Activated T-cell treated with anti-CD3 and anti-CD28 coated beads, Interleukin-2, amount 50 U/mL, for 72 hours (primary cell): ENCODE results near the gene TM4SF1. TPM values are rescaled to one million over a fixed set of nuclear protein-coding genes. Genes with fewer than 3 reads are reported as not detected.

ENCODE experiments used
- ATAC-seq, 2 donors: fragments of 150-1000 bp; cut with Tn5 transposase; replicated peaks in 1 of 2; 2 replicates each; pipeline ENCODE4 v1.10.0; 2021; ENCODE audit warnings: moderate library complexity in 2 of 2, mild to moderate bottlenecking in 1 of 2
- DNase-seq, 2 donors: peaks; one replicate each; pipeline ENCODE4 v3.0.0; 2021 to 2022; ENCODE audit warnings: mixed read lengths in 1 of 2
- H3K27ac Mint-ChIP-seq: one replicate; pipeline ENCODE4 v1.8.0; 2022; ENCODE audit warnings: mild to moderate bottlenecking, moderate library complexity, mixed read lengths
- H3K27me3 Mint-ChIP-seq: one replicate; pipeline ENCODE4 v1.8.0; 2022; ENCODE audit warnings: low read depth, mixed read lengths
- H3K36me3 Mint-ChIP-seq, 2 donors: one replicate each; pipeline ENCODE4 v1.8.0; 2022; ENCODE audit warnings: mixed read lengths in 2 of 2, mild to moderate bottlenecking in 1 of 2; ENCODE audit not compliant: insufficient read depth in 2 of 2
- H3K4me1 Mint-ChIP-seq: one replicate; pipeline ENCODE4 v1.8.0; 2022; ENCODE audit warnings: low read depth, mixed read lengths
- H3K4me3 Mint-ChIP-seq, 2 donors: one replicate each; pipeline ENCODE4 v1.8.0; 2022; ENCODE audit warnings: mild to moderate bottlenecking in 2 of 2, mixed read lengths in 2 of 2, moderate library complexity in 2 of 2
- H3K9me3 Mint-ChIP-seq, 2 donors: one replicate each; pipeline ENCODE4 v1.8.0; 2022; ENCODE audit warnings: mixed read lengths in 2 of 2
- total RNA-seq, 2 donors: library from RNA; stranded (reverse); gene quantifications; one replicate each; pipeline ENCODE4 v1.2.3, GENCODE V29; 2022

Gene TM4SF1
- total RNA-seq, 2 donors from 2014 or later = 0.23 TPM; not detected in 1

DNA sequence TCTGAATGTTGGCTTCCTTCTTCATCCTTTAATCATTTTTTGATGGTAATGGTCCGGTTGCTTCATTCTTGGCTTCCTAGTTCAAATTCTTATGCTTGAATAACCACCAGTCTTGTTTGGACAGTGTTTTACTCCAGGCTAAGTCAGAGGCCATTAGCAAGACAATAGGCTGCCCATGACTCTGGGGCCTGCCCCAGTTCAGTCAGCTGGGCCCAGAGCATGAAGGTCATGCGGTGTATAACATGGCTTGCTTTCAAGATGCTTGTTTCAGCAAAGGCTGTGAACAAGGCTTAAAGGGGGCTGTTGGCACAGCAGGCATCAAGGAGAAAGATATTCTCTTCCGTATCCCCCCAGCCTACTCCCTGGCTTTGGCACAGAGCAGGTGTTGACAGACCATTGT is 57.7 kb downstream of the TM4SF1 start:
- DNase-seq (no peak), ATAC-seq (no peak)
- Mint-ChIP-seq H3K4me3 (no peak overlapping the region), H3K27ac (no peak overlapping the region), H3K36me3 (no peaks in the 10 kb centered on the region), H3K4me1 (no peaks in the 10 kb centered on the region), H3K27me3 (no peaks in the 10 kb centered on the region), H3K9me3 (no peaks in the 10 kb centered on the region)

Other genes starting within 250 kb of the TM4SF1 start
- gene HPS3, start 248.0 kb downstream of the TM4SF1 start, total RNA-seq = 10 to 100 TPM; 18.9 to 22.2 TPM
- gene CP, start 155.8 kb downstream of the TM4SF1 start, total RNA-seq = not detected
- gene TM4SF18, start 44.0 kb downstream of the TM4SF1 start, total RNA-seq = not detected
- not detected for gene TM4SF4, start 97.0 kb upstream of the TM4SF1 start, total RNA-seq